HL-60/S4 (cell line): ENCODE results near the gene PDLIM3.
"Not testable (repeated sequence)": the region's sequence is repeated elsewhere in the genome, so short reads cannot be mapped to it uniquely, and the experiment has no call there.

Experiments
- in situ Hi-C: fragments of 300-500 bp; cut with MboI; formaldehyde crosslinking; loops from 2 replicates; pipeline ENCODE4 v1.14.3; 2022; ENCODE audit warnings: low sequenced_read_pairs

PDLIM3 gene

DNA sequence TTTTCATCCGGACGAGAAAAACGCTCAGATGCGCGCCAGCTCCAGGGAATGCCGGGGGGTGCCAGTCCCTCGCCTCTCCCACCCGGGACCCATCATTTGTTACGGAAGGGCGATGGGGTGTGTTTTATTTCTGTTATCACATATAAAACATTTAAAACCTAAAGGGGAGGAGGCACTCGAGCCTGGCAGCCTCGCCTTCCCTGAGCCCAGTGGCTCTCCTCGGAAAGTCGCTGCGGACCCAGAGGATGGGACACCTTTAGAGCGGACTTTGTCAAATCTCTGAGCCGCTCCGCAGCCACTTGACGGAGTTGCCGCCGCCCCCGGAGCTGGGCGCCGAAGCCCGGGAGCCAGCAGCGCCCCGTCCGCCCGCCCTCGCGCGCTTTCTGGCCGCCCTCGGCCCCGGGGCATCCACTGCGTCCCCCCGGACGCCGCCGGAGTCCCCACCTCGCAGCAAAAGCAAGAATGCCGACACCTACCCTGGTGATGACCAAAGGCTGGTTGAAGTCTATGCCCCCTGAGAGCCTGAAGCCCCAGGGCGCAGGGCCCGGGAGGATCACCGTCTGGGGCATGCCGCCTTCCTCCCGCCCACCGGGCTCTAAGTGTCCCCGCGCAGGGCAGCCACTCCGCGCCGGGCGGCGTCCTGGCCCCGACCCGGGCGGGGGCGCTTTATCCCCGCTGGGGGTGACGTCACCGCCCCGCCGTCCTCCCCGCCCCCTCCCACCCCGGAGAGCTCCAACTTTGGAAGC, at the start of gene PDLIM3:
TSS of gene PDLIM3 (minus strand) at position 642 of the 746 bp plus-strand sequence. CDS start at position 569, 73 bp downstream.
- in situ Hi-C loops: no loop called here

DNA sequence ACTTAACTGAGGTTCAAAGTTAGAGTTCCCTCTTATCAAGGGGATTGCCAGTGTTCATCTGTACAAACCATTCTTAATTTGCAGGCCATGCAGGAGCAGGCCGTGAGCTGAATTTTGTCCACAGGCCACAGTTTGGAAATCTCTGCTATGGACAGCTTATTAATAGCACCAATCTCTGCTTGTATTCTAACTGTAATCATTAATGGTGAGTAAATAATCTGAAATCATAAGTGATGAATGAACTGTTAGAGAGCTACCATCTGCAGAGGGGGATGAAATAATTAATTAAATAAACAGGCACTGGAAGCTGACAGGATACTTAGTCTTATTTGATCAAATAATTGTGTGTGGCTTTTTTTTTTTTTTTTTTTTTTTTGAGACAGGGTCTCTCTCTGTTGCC, 48.5 kb upstream of the PDLIM3 start:
- in situ Hi-C loops: no loop called here

GRCh38 chr4:185582651-185583400, 47.5 kb upstream of the PDLIM3 start:
- in situ Hi-C loops: no loop called here

DNA sequence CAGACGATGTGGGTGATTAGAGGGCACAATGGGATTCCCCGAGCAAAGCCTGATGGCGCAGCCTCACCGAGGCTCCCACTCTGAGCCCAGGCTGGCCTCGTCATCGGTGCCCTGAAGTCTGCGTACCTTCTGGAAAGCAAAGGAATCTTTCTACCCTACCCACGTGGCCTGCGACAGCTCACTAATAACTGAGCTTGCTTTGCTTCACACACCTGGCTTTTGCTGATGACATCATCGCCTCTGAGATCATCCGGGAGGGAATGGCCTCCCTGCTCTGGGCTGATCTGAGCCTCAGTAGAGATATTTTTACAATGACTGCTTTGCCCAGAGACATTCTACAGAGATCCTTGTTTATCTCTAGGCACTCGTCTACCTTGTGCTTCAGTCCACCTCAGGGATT, 45.4 kb upstream of the PDLIM3 start:
- in situ Hi-C loops: no loop called here

GRCh38 chr4:185578284-185578683, 43.0 kb upstream of the PDLIM3 start:
- in situ Hi-C loops: no loop called here

GRCh38 chr4:185576962-185577950, 41.9 kb upstream of the PDLIM3 start:
- in situ Hi-C loops: no loop called here

DNA sequence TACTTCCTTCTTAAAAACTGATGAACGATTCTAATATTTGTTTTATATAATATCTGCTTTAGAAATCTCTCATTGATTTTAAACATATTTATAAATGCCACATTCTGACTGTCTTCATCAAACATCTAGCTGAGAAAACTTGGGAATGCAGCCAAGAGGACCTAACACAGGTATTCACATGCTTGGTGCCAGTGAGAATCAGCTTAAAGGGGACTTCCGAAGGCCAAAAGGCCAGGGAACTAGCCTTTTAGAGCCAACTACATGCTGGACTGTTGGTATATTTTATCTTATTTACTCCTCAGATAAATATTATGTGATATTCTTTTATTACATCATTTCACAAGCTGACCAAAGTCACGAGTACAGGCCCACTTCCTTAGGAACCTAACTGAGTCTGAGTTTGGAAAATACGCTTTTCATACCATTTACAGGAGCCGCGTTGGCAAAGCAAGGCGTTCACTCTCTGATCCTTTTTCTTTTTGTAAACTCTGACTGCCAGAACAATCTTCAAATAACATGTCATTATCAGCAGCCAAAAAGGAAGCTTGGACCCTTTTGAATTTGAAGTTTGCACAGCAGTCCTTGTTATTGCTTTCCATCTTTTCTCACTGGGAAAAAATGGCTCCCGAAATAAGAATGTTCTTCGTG, 41.1 kb upstream of the PDLIM3 start:
- in situ Hi-C loops: no loop called here

- in situ Hi-C loops: no loop called here
Observed at GRCh38 chr4:185573651-185574199, 38.4 kb upstream of the PDLIM3 start.

- in situ Hi-C loops: no loop called here
Observed at GRCh38 chr4:185570727-185571126, 35.4 kb upstream of the PDLIM3 start.

DNA sequence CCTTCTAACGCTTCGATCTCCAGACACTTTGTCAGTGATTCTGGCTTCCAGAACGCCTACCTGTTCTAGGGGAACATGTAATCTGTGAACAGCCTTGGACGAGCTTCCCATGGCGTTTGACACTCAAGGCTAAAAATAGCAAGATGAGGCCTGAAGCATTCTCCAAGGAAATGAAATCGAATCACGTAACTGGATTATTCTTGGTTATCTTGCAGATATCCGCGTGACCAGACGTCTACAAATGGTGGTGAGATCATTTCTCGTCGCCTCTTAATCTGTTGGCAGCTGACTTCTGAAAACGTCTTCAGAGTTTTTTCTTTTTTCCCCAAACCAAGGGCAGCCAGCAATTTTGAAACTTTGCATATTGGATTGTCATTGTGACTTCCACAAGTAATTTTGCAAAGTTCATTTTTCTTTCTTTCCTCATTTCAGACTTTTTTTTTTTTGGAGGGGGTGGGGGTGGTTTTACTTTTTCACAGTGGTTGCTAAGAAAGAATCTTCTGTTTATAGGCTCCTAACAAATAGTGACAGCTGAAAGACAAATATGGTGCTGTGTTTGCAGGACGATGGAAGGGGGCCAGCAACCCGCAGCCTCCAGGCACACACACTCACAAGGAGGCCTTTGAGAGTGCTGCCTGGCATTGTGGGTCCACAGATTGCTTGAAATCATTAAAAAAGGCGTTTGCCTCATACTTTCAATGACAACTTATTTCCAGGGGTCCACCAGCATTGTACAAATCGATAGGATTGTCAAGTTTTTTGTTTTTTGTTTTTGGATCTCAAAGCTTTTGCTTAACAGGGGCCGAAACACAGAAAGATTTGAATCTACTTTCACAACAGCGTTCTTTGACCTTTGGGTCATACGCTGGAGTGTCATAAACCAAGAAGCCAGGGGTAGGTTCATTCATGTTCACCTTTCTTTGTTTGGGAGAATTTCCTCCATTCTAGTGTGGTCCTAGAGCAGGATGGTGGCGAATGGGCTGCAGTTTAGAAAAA, 32.4 kb upstream of the PDLIM3 start:
- in situ Hi-C loops: no loop called here

- in situ Hi-C loops: no loop called here
Observed at GRCh38 chr4:185566972-185567371, 31.7 kb upstream of the PDLIM3 start.

- in situ Hi-C loops: no loop called here
Observed at GRCh38 chr4:185566425-185566824, 31.1 kb upstream of the PDLIM3 start.

DNA sequence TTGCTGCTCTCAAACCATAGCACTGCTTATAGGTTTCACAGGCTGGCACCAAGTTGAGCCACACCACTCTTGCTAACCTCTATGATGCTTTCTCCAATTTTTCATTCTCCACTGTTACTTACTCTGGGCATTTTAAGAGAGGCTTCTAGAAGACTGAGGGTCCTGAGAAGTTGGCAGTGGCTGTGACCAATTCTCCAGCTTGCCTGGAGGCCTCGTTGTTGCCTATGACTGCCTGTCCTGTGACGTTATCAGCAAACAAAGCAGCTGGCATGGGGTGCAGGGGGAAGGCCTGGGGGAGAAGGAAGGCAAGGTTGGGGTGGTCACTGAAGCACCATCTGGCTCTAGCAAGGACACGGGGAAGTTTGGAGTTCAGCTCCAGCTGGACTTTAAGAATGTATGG, 30.4 kb upstream of the PDLIM3 start:
- in situ Hi-C loops: no loop called here

GRCh38 chr4:185564349-185564748, 29.0 kb upstream of the PDLIM3 start:
- in situ Hi-C loops: no loop called here

- in situ Hi-C loops: no loop called here
Observed at GRCh38 chr4:185562531-185562930, 27.2 kb upstream of the PDLIM3 start.

DNA sequence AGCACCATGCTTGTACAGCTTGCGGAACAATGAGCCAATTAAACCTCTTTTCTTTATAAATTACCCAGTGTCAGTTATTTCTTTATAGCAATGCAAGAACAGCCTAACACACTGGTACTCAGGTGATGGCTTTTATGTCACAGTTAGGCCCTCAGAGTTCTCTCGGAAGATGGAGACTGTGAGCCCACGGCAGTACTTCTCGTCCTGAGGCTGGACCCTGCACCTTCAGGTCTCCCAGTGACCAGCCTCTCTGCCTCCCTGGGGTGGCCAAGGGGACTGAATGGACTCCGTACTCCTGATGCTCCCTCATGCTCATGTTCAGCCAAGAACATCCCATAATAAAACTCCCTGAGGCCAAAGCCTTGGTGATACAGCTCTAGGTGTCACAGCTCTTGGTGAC, 25.0 kb upstream of the PDLIM3 start:
- in situ Hi-C loops: no loop called here

DNA sequence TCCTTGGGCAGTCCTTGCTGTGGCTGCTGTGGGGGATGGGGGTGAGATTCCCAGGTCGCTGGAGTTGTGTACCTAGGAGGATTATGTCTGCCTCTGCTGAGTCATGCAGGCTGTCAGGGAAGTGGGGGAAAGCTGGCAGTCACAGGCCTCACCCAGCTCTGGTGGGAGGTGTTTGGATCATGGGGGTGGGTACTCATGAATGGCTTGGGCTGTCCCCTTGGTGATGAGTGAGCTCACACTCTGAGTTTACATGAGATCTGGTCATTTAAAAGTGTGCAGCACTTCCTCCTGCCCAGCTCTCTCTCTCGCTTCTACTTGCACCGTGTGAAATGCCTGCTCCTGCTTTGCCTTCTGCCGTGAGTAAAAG, 24.6 kb upstream of the PDLIM3 start:
- in situ Hi-C loops: no loop called here

- in situ Hi-C loops: not testable (repeated sequence)
Observed at GRCh38 chr4:185559251-185559914, 24.1 kb upstream of the PDLIM3 start.
